Measurements from ENCODE around the gene GARIN5B.
"Not testable (repeated sequence)": the region's sequence is repeated elsewhere in the genome, so short reads cannot be mapped to it uniquely, and the experiment has no call there.

Gene GARIN5B

GRCh38 chr19:55362990-55363716 is at the start of gene GARIN5B:
TSS of gene GARIN5B (minus strand) at chr19:55363260. CDS start at chr19:55363066, 194 bp downstream.
- DNase-seq (ENCODE audit: extremely low read depth in 1 of 2, low read depth in 1 of 2): no peak

GRCh38 chr19:55410168-55410567 is 47.1 kb upstream of the GARIN5B start:
- DNase-seq (ENCODE audit: extremely low read depth in 1 of 2, low read depth in 1 of 2): no peak

GRCh38 chr19:55409179-55409578 is 46.1 kb upstream of the GARIN5B start:
- not testable (repeated sequence) for DNase-seq (ENCODE audit: extremely low read depth in 1 of 2, low read depth in 1 of 2)

GRCh38 chr19:55408533-55408872 is 45.4 kb upstream of the GARIN5B start:
- DNase-seq (ENCODE audit: extremely low read depth in 1 of 2, low read depth in 1 of 2): no peak

GRCh38 chr19:55407800-55408532 is 44.9 kb upstream of the GARIN5B start:
- peak; percentile 93 to 95 for DNase-seq (ENCODE audit: extremely low read depth in 1 of 2, low read depth in 1 of 2)

GRCh38 chr19:55407550-55407799 is 44.4 kb upstream of the GARIN5B start, which contains the start of gene UBE2S:
TSS of gene UBE2S (minus strand) at chr19:55407788. CDS start at chr19:55407589, 199 bp downstream.
- not testable (repeated sequence) for DNase-seq (ENCODE audit: extremely low read depth in 1 of 2, low read depth in 1 of 2)

- no peak for DNase-seq (ENCODE audit: extremely low read depth in 1 of 2, low read depth in 1 of 2)
Measured at GRCh38 chr19:55406826-55407549, 43.9 kb upstream of the GARIN5B start.

GRCh38 chr19:55406091-55406825 is 43.2 kb upstream of the GARIN5B start:
- no peak for DNase-seq (ENCODE audit: extremely low read depth in 1 of 2, low read depth in 1 of 2)

GRCh38 chr19:55405638-55406037 is 42.6 kb upstream of the GARIN5B start:
- no peak for DNase-seq (ENCODE audit: extremely low read depth in 1 of 2, low read depth in 1 of 2)

- DNase-seq (ENCODE audit: extremely low read depth in 1 of 2, low read depth in 1 of 2): no peak
Measured at GRCh38 chr19:55402509-55402908, 39.4 kb upstream of the GARIN5B start.

- not testable (repeated sequence) for DNase-seq (ENCODE audit: extremely low read depth in 1 of 2, low read depth in 1 of 2)
Measured at GRCh38 chr19:55401390-55401789, 38.3 kb upstream of the GARIN5B start.

GRCh38 chr19:55400281-55401087 is 37.4 kb upstream of the GARIN5B start:
- no peak for DNase-seq (ENCODE audit: extremely low read depth in 1 of 2, low read depth in 1 of 2)

GRCh38 chr19:55398200-55398925 is 35.3 kb upstream of the GARIN5B start:
- DNase-seq (ENCODE audit: extremely low read depth in 1 of 2, low read depth in 1 of 2): no peak

- DNase-seq (ENCODE audit: extremely low read depth in 1 of 2, low read depth in 1 of 2): no peak
Measured at GRCh38 chr19:55392820-55393761, 30.0 kb upstream of the GARIN5B start.

- DNase-seq (ENCODE audit: extremely low read depth in 1 of 2, low read depth in 1 of 2): no peak
Measured at GRCh38 chr19:55391702-55392615, 28.9 kb upstream of the GARIN5B start.

- no peak for DNase-seq (ENCODE audit: extremely low read depth in 1 of 2, low read depth in 1 of 2)
Measured at GRCh38 chr19:55391191-55391670, 28.2 kb upstream of the GARIN5B start.

GRCh38 chr19:55390461-55390880 is 27.4 kb upstream of the GARIN5B start:
- no peak for DNase-seq (ENCODE audit: extremely low read depth in 1 of 2, low read depth in 1 of 2)
